Stimulated activated effector memory CD8-positive, alpha-beta T cell treated with anti-CD3 and anti-CD28 coated beads, Interleukin-12 subunit alpha, Interleukin-12 subunit beta, amount 100 ng/mL, for 72 hours (primary cell): ENCODE results near the gene COL23A1.
A peak's percentile ranks its signal among the peaks of the same experiment; 100 is the strongest.

Experiments
- ATAC-seq: fragments of 150-1000 bp; cut with Tn5 transposase; 2 replicates; pipeline ENCODE4 v1.10.0; 2021
- DNase-seq, 2 donors: peaks; one replicate each; pipeline ENCODE4 v3.0.0; 2021 to 2022; ENCODE audit warnings: low spot score in 2 of 2
- H3K27ac Mint-ChIP-seq: one replicate; pipeline ENCODE4 v1.8.0; 2022; ENCODE audit warnings: mild to moderate bottlenecking, mixed read lengths
- H3K36me3 Mint-ChIP-seq: one replicate; pipeline ENCODE4 v1.8.0; 2022; ENCODE audit warnings: mild to moderate bottlenecking, mixed read lengths
- H3K4me1 Mint-ChIP-seq: one replicate; pipeline ENCODE4 v1.8.0; 2022; ENCODE audit warnings: mixed read lengths
- H3K4me3 Mint-ChIP-seq: one replicate; pipeline ENCODE4 v1.8.0; 2022; ENCODE audit warnings: mild to moderate bottlenecking, mixed read lengths
- H3K9me3 Mint-ChIP-seq: one replicate; pipeline ENCODE4 v1.8.0; 2022; ENCODE audit warnings: mixed read lengths

The COL23A1 gene

GRCh38 chr5:178360926-178361235, 229.3 kb downstream of the COL23A1 start:
- DNase-seq, result no peak
- H3K4me3 Mint-ChIP-seq, result no peak overlapping the region
- no peak for ATAC-seq
- H3K27ac Mint-ChIP-seq, result no peak overlapping the region
- H3K36me3 Mint-ChIP-seq, result no peaks in the 10 kb centered on the region
- H3K4me1 Mint-ChIP-seq, result peaks cover 30% of the 10 kb centered on the region
- no peaks in the 10 kb centered on the region for H3K9me3 Mint-ChIP-seq

GRCh38 chr5:178360222-178360925, 229.8 kb downstream of the COL23A1 start:
- no peak for ATAC-seq

GRCh38 chr5:178359738-178360137, 230.5 kb downstream of the COL23A1 start:
- Mint-ChIP-seq H3K36me3 (no peaks in the 10 kb centered on the region), H3K27ac (no peak overlapping the region), H3K9me3 (no peaks in the 10 kb centered on the region), H3K4me1 (peaks cover 30% of the 10 kb centered on the region), H3K4me3 (no peak overlapping the region)
- ATAC-seq (no peak), DNase-seq (no peak)

More at GRCh38 chr5:178360222-178360925, 229.8 kb downstream of the COL23A1 start:
- Mint-ChIP-seq H3K27ac (no peak overlapping the region), H3K4me3 (no peak overlapping the region), H3K9me3 (no peaks in the 10 kb centered on the region), H3K4me1 (peaks cover 30% of the 10 kb centered on the region), H3K36me3 (no peaks in the 10 kb centered on the region)
- DNase-seq, result no peak

- Mint-ChIP-seq H3K4me1 (peaks cover 20% of the 10 kb centered on the region), H3K36me3 (no peaks in the 10 kb centered on the region), H3K4me3 (no peak overlapping the region), H3K27ac (no peak overlapping the region), H3K9me3 (no peaks in the 10 kb centered on the region)
- ATAC-seq, result no peak
- DNase-seq, result no peak
These were observed 232.5 kb downstream of the COL23A1 start for GRCh38 chr5:178357678-178358077.

GRCh38 chr5:178357121-178357521, 233.1 kb downstream of the COL23A1 start:
- Mint-ChIP-seq H3K9me3 (no peaks in the 10 kb centered on the region), H3K27ac (no peak overlapping the region), H3K4me3 (peak overlapping the region; percentile 39), H3K4me1 (peaks cover 20% of the 10 kb centered on the region), H3K36me3 (no peaks in the 10 kb centered on the region)
- DNase-seq (no peak), ATAC-seq (no peak)

GRCh38 chr5:178356431-178356872, 233.7 kb downstream of the COL23A1 start:
- no peak overlapping the region for H3K27ac Mint-ChIP-seq
- DNase-seq (no peak), ATAC-seq (peak; percentile 28)
- H3K9me3 Mint-ChIP-seq, result no peaks in the 10 kb centered on the region
- peak overlapping the region; percentile 39 for H3K4me3 Mint-ChIP-seq
- H3K36me3 Mint-ChIP-seq, result no peaks in the 10 kb centered on the region
- H3K4me1 Mint-ChIP-seq, result peaks cover 20% of the 10 kb centered on the region

GRCh38 chr5:178355671-178356070, 234.5 kb downstream of the COL23A1 start:
- no peak overlapping the region for H3K27ac Mint-ChIP-seq
- H3K4me1 Mint-ChIP-seq, result peaks cover 20% of the 10 kb centered on the region
- ATAC-seq (no peak), DNase-seq (no peak)
- H3K36me3 Mint-ChIP-seq, result no peaks in the 10 kb centered on the region
- H3K4me3 Mint-ChIP-seq, result no peak overlapping the region
- H3K9me3 Mint-ChIP-seq, result no peaks in the 10 kb centered on the region

- H3K4me3 Mint-ChIP-seq, result no peak overlapping the region
- ATAC-seq, result no peak
- peaks cover 20% of the 10 kb centered on the region for H3K4me1 Mint-ChIP-seq
- DNase-seq, result no peak
- H3K27ac Mint-ChIP-seq, result no peak overlapping the region
- no peaks in the 10 kb centered on the region for H3K36me3 Mint-ChIP-seq
- H3K9me3 Mint-ChIP-seq, result no peaks in the 10 kb centered on the region
These were observed 236.7 kb downstream of the COL23A1 start for GRCh38 chr5:178353461-178353860.

GRCh38 chr5:178352035-178352349, 238.2 kb downstream of the COL23A1 start:
- no peak overlapping the region for H3K27ac Mint-ChIP-seq
- DNase-seq (no peak), ATAC-seq (no peak)
- no peaks in the 10 kb centered on the region for H3K9me3 Mint-ChIP-seq
- no peaks in the 10 kb centered on the region for H3K36me3 Mint-ChIP-seq
- no peak overlapping the region for H3K4me3 Mint-ChIP-seq
- peaks cover 11% of the 10 kb centered on the region for H3K4me1 Mint-ChIP-seq

GRCh38 chr5:178351221-178352034, 238.8 kb downstream of the COL23A1 start:
- Mint-ChIP-seq H3K9me3 (no peaks in the 10 kb centered on the region), H3K4me3 (no peak overlapping the region), H3K27ac (no peak overlapping the region), H3K36me3 (no peaks in the 10 kb centered on the region), H3K4me1 (peaks cover 5% of the 10 kb centered on the region)
- ATAC-seq (no peak), DNase-seq (no peak)

- H3K27ac Mint-ChIP-seq, result no peak overlapping the region
- ATAC-seq, result no peak
- H3K9me3 Mint-ChIP-seq, result no peaks in the 10 kb centered on the region
- H3K4me1 Mint-ChIP-seq, result no peaks in the 10 kb centered on the region
- no peaks in the 10 kb centered on the region for H3K36me3 Mint-ChIP-seq
- no peak for DNase-seq
- H3K4me3 Mint-ChIP-seq, result no peak overlapping the region
These were observed 239.6 kb downstream of the COL23A1 start for GRCh38 chr5:178350361-178351220.

GRCh38 chr5:178349625-178350353, 240.4 kb downstream of the COL23A1 start:
- Mint-ChIP-seq H3K4me1 (no peaks in the 10 kb centered on the region), H3K36me3 (no peaks in the 10 kb centered on the region), H3K4me3 (no peak overlapping the region), H3K27ac (no peak overlapping the region), H3K9me3 (no peaks in the 10 kb centered on the region)
- no peak for ATAC-seq
- no peak for DNase-seq

- DNase-seq (no peak), ATAC-seq (no peak)
- Mint-ChIP-seq H3K36me3 (no peaks in the 10 kb centered on the region), H3K4me1 (no peaks in the 10 kb centered on the region), H3K27ac (no peak overlapping the region), H3K4me3 (no peak overlapping the region), H3K9me3 (no peaks in the 10 kb centered on the region)
These were observed 241.1 kb downstream of the COL23A1 start for GRCh38 chr5:178349075-178349511.

GRCh38 chr5:178348356-178349074, 241.7 kb downstream of the COL23A1 start:
- ATAC-seq, result no peak
- H3K27ac Mint-ChIP-seq, result no peak overlapping the region

More at GRCh38 chr5:178348356-178349074, 241.7 kb downstream of the COL23A1 start:
- DNase-seq, result no peak
- Mint-ChIP-seq H3K4me3 (no peak overlapping the region), H3K4me1 (no peaks in the 10 kb centered on the region), H3K36me3 (no peaks in the 10 kb centered on the region), H3K9me3 (no peaks in the 10 kb centered on the region)
